Astrocyte (in vitro differentiated cells and primary cell): Measurements from ENCODE around the gene PALMD. TPM values are rescaled to one million over a fixed set of nuclear protein-coding genes. Genes with fewer than 3 reads are reported as not detected.

Source experiments
- DNase-seq: peaks from one replicate; pipeline ENCODE4 v3.0.0-alpha.2; 2010; ENCODE audit warnings: low read depth
- FAIRE-seq: peaks from 2 replicates; lab custom pipeline; 2011; peaks lifted over from hg19 to GRCh38; lab: Jason Lieb, UNC
- H2AFZ ChIP-seq: 2 replicates; pipeline ENCODE4 v1.6.0; 2012; ENCODE audit warnings: low read depth, low read length, inconsistent platforms
- H3K27ac ChIP-seq: 2 replicates; pipeline ENCODE4 v1.5.1; 2011; ENCODE audit warnings: low read depth, low read length, inconsistent platforms
- H3K27me3 ChIP-seq: 2 replicates; pipeline ENCODE4 v1.6.0; 2011; ENCODE audit warnings: low read length, inconsistent platforms; ENCODE audit not compliant: insufficient read depth
- H3K36me3 ChIP-seq: 2 replicates; pipeline ENCODE4 v1.5.1; 2011; ENCODE audit warnings: low read length, inconsistent platforms; ENCODE audit not compliant: insufficient read depth
- H3K4me1 ChIP-seq: 2 replicates; pipeline ENCODE4 v1.5.1; 2011; ENCODE audit warnings: low read length, inconsistent platforms; ENCODE audit not compliant: insufficient read depth
- H3K4me2 ChIP-seq: 2 replicates; pipeline ENCODE4 v1.6.0; 2012; ENCODE audit warnings: low read length, inconsistent platforms
- H3K4me3 ChIP-seq: 2 replicates; pipeline ENCODE4 v1.5.1; 2011; ENCODE audit warnings: low read depth, mild to moderate bottlenecking, low read length, inconsistent platforms; ENCODE audit not compliant: insufficient read depth
- H3K79me2 ChIP-seq: 2 replicates; pipeline ENCODE4 v1.6.0; 2012; ENCODE audit warnings: mild to moderate bottlenecking, low read length, inconsistent platforms; ENCODE audit not compliant: insufficient read depth
- H3K9ac ChIP-seq: 2 replicates; pipeline ENCODE4 v1.6.0; 2012; ENCODE audit warnings: mild to moderate bottlenecking, low read length, inconsistent platforms
- H3K9me3 ChIP-seq: 2 replicates; pipeline ENCODE4 v1.5.1; 2012; ENCODE audit warnings: low read depth, mild to moderate bottlenecking, low read length, inconsistent platforms; ENCODE audit not compliant: insufficient read depth
- H4K20me1 ChIP-seq: 2 replicates; pipeline ENCODE4 v1.6.0; 2012; ENCODE audit warnings: low read length, inconsistent platforms; ENCODE audit not compliant: insufficient read depth
- H3K27ac Mint-ChIP-seq: one replicate; pipeline ENCODE4 v1.8.0; 2021; ENCODE audit warnings: mild to moderate bottlenecking, mixed read lengths; ENCODE audit not compliant: unreplicated experiment
- H3K27me3 Mint-ChIP-seq: one replicate; pipeline ENCODE4 v1.8.0; 2021; ENCODE audit warnings: low read depth, mixed read lengths; ENCODE audit not compliant: unreplicated experiment
- H3K36me3 Mint-ChIP-seq: one replicate; pipeline ENCODE4 v1.8.0; 2021; ENCODE audit warnings: low read depth, mixed read lengths; ENCODE audit not compliant: unreplicated experiment
- H3K4me1 Mint-ChIP-seq: one replicate; pipeline ENCODE4 v1.8.0; 2021; ENCODE audit warnings: low read depth, mixed read lengths; ENCODE audit not compliant: unreplicated experiment
- H3K4me3 Mint-ChIP-seq: one replicate; pipeline ENCODE4 v1.8.0; 2021; ENCODE audit warnings: mild to moderate bottlenecking, moderate library complexity, mixed read lengths; ENCODE audit not compliant: unreplicated experiment
- H3K9me3 Mint-ChIP-seq: one replicate; pipeline ENCODE4 v1.8.0; 2021; ENCODE audit warnings: mild to moderate bottlenecking, mixed read lengths; ENCODE audit not compliant: unreplicated experiment
- CTCF ChIP-seq: IDR thresholded peaks from 2 replicates; pipeline ENCODE4 v1.5.1; 2011; ENCODE audit warnings: low read depth, mild to moderate bottlenecking, inconsistent platforms, low read length, moderate library complexity; ENCODE audit not compliant: insufficient read depth
- EZH2 ChIP-seq: IDR thresholded peaks from 2 replicates; pipeline ENCODE4 v1.6.1; 2012; ENCODE audit warnings: mild to moderate bottlenecking, low read length, inconsistent platforms; ENCODE audit not compliant: insufficient read depth
- total RNA-seq: library from RNA; stranded (reverse); gene quantifications from 2 replicates; pipeline ENCODE4 v1.2.1, GENCODE V29; 2021

The PALMD gene
- total RNA-seq, 1 donor from 2014 or later = 0.41 TPM

DNA sequence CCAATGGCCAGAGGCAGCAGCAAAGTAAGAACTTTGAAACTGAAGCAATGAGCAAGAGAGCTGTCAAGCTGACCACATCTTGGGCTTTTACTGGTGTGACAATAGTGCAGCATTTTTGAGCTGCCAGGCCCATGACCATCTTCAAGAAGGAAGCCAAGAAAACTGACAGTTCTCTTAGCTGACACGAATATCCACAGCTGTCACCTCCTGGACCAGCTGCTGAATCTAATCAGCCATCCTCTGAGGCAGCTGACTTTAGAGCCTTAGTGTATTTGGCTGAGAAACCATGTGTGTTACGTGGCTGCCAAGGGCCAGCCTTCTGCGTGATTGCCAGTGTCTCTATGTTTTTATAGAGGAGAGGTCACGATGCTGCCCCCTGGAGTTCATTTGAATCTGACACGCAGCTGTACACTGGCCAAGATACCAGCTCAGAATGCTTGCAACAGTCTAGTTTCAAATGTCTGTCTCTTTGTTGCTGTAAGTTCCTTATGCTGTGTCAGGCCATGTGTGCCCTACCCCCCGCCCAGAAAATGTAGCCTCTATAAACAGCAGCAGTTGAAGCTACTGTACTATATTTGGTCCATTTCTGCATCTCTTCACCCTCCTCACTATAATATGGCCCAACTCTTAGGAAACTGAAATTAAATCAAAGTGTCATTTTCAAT, 39.7 kb downstream of the PALMD start:
- peak; percentile 45 for TF ChIP-seq CTCF
- no peak for TF ChIP-seq EZH2
- no peaks in the 10 kb centered on the region for H3K27me3 ChIP-seq
- H3K9ac ChIP-seq = no peak overlapping the region
- peak; percentile 82 for FAIRE-seq
- peak overlapping the region; percentile 35 for H3K4me2 ChIP-seq
- no peak overlapping the region for H3K4me3 Mint-ChIP-seq
- no peak overlapping the region for H3K4me3 ChIP-seq
- H3K9me3 Mint-ChIP-seq = no peaks in the 10 kb centered on the region
- H3K79me2 ChIP-seq = no peaks in the 10 kb centered on the region
- peaks cover 16% of the 10 kb centered on the region for H3K4me1 Mint-ChIP-seq
- DNase-seq = peak; percentile 69
- no peaks in the 10 kb centered on the region for H3K9me3 ChIP-seq
- H3K36me3 ChIP-seq = no peaks in the 10 kb centered on the region
- H3K4me1 ChIP-seq = peaks cover 7% of the 10 kb centered on the region
- peaks cover 3% of the 10 kb centered on the region for H3K27me3 Mint-ChIP-seq
- no peak overlapping the region for H3K27ac Mint-ChIP-seq
- peak overlapping the region; percentile 52 for H2AFZ ChIP-seq
- no peaks in the 10 kb centered on the region for H3K36me3 Mint-ChIP-seq
- no peaks in the 10 kb centered on the region for H4K20me1 ChIP-seq
- H3K27ac ChIP-seq = peak overlapping the region; percentile 15

DNA sequence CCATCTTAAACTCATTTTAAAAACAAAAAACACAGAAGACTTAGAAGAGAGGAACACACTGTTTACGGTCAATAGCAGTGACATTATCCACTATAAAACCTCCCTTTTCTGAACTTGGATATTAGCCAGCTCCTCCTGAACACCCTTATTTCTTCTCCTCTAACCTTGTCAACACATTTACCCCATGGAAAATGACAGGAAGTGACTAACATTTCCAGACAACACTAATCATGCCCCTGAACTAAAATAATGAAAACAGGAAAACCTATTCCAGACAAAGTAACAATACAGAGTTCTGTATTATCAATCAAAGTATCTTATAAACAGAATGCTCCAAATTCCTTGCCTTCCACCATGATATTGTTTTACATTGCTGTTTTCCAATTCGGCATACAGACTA, 45.3 kb downstream of the PALMD start:
- TF ChIP-seq EZH2 (no peak), CTCF (no peak)
- Mint-ChIP-seq H3K27ac (no peak overlapping the region), H3K4me3 (no peak overlapping the region), H3K27me3 (peaks cover 3% of the 10 kb centered on the region), H3K36me3 (no peaks in the 10 kb centered on the region), H3K4me1 (peaks cover 11% of the 10 kb centered on the region), H3K9me3 (no peaks in the 10 kb centered on the region)
- H2AFZ ChIP-seq = no peak overlapping the region
- H3K4me2 ChIP-seq = no peak overlapping the region
- H3K27ac ChIP-seq = no peak overlapping the region
- no peak overlapping the region for H3K9ac ChIP-seq
- no peak overlapping the region for H3K4me3 ChIP-seq
- DNase-seq (no peak), FAIRE-seq (peak; percentile 78)
- no peaks in the 10 kb centered on the region for H3K36me3 ChIP-seq
- H3K79me2 ChIP-seq = no peaks in the 10 kb centered on the region
- no peaks in the 10 kb centered on the region for H4K20me1 ChIP-seq
- H3K4me1 ChIP-seq = no peaks in the 10 kb centered on the region
- no peaks in the 10 kb centered on the region for H3K9me3 ChIP-seq
- H3K27me3 ChIP-seq = no peaks in the 10 kb centered on the region

DNA sequence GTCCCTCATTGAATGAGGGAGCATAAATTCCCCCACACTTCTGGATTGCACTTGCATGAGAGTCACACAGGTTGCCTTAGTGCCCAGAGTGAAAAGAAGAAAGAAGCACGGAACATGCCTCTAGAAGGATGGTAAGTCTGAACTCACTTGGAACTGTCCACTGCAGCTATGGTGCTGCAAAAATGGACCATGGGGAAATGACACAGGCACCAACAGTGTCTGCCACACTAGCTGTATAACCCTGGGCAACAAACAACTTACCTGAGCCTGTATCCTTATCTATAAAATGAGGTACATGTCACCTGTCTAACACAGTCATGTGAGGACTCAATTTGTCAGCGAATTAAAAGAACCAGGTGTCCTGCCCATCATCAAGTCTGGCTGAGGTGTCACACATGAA, 50.7 kb downstream of the PALMD start:
- Histone ChIP-seq H3K4me2 (no peak overlapping the region), H3K36me3 (no peaks in the 10 kb centered on the region), H3K9ac (no peak overlapping the region), H3K4me3 (no peak overlapping the region), H2AFZ (no peak overlapping the region), H3K27me3 (no peaks in the 10 kb centered on the region), H3K27ac (no peak overlapping the region), H3K79me2 (no peaks in the 10 kb centered on the region), H3K9me3 (no peaks in the 10 kb centered on the region), H4K20me1 (no peaks in the 10 kb centered on the region), H3K4me1 (no peaks in the 10 kb centered on the region)
- FAIRE-seq = no peak
- DNase-seq = no peak
- Mint-ChIP-seq H3K9me3 (no peaks in the 10 kb centered on the region), H3K4me3 (no peak overlapping the region), H3K36me3 (no peaks in the 10 kb centered on the region), H3K27me3 (no peaks in the 10 kb centered on the region), H3K27ac (no peak overlapping the region), H3K4me1 (peaks cover 3% of the 10 kb centered on the region)
- TF ChIP-seq CTCF (no peak), EZH2 (no peak)
